Mucosa of stomach (tissue), 1 donor: ENCODE results near the gene ANP32A.

Experiments
- H3K27me3 ChIP-seq: one replicate; pipeline ENCODE4 v1.7.0; 2013; ENCODE audit warnings: mild to moderate bottlenecking, low read length; ENCODE audit not compliant: control insufficient read depth, insufficient read depth
- H3K36me3 ChIP-seq: one replicate; pipeline ENCODE4 v1.7.0; 2013; ENCODE audit warnings: low read length; ENCODE audit not compliant: control insufficient read depth, insufficient read depth
- H3K4me1 ChIP-seq: one replicate; pipeline ENCODE4 v1.7.0; 2013; ENCODE audit warnings: mild to moderate bottlenecking, low read length; ENCODE audit not compliant: control insufficient read depth, insufficient read depth
- H3K4me3 ChIP-seq: one replicate; pipeline ENCODE4 v1.7.0; 2013; ENCODE audit warnings: low read length
- H3K9ac ChIP-seq: one replicate; pipeline ENCODE4 v1.7.0; 2013; ENCODE audit warnings: mild to moderate bottlenecking, low read length, moderate library complexity
- H3K9me3 ChIP-seq: one replicate; pipeline ENCODE4 v1.7.0; 2013; ENCODE audit warnings: mild to moderate bottlenecking, low read length, moderate library complexity; ENCODE audit not compliant: control insufficient read depth
- donor health status: Pancreatic carcinoma.

Gene ANP32A

GRCh38 chr15:68794307-68794706 lies 26.4 kb downstream of the ANP32A start:
- H3K9me3 ChIP-seq: no peaks in the 10 kb centered on the region
- H3K27me3 ChIP-seq: no peaks in the 10 kb centered on the region
- no peaks in the 10 kb centered on the region for H3K36me3 ChIP-seq
- H3K4me3 ChIP-seq: no peak overlapping the region
- no peak overlapping the region for H3K9ac ChIP-seq
- peaks cover 85% of the 10 kb centered on the region for H3K4me1 ChIP-seq

GRCh38 chr15:68793776-68794175 lies 26.9 kb downstream of the ANP32A start:
- peaks cover 90% of the 10 kb centered on the region for H3K4me1 ChIP-seq
- H3K9me3 ChIP-seq: no peaks in the 10 kb centered on the region
- no peak overlapping the region for H3K9ac ChIP-seq
- H3K4me3 ChIP-seq: no peak overlapping the region
- H3K27me3 ChIP-seq: no peaks in the 10 kb centered on the region
- no peaks in the 10 kb centered on the region for H3K36me3 ChIP-seq

DNA sequence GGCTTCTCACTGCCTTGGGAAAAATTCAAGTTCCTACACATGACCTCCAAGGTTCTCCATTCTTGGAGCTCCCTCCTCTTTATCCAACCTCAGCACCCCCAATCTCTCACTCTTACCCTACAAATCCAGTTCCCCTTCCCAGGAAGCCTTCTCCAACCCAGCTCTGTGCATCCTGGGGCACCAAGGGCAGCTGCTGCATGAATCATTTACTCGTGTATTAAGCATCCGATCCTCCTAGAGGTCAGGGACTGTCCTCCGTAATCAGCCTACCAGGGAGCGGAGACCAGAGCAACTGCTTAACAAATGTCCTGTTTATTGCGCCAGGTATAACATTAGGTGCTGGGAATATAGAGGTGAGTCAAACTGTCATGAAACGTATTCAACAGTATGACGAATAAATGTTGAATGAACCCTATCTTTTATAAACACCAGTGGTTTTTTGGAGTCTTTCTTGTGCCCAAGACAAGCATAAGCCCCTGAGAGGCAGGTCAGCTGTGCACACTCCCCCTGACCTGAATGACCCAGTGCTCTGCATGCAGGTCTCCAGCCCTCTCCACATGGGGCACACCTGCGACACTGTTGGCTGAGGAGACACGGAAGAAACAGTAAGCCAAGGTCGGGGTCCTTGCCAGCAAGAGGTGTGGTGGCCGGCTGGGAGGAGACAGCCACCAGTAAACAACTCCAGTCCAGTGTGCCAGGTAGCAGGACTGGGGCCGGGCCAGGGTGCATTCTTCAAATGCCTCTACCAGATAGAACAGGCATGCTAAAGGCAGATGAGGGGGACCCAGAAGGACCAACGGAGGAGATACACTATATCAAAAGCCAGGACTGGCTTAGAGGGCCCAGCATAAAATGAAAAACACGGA lies 27.6 kb downstream of the ANP32A start:
- H3K4me1 ChIP-seq: peaks cover 91% of the 10 kb centered on the region
- H3K27me3 ChIP-seq: no peaks in the 10 kb centered on the region
- H3K9me3 ChIP-seq: no peaks in the 10 kb centered on the region
- no peak overlapping the region for H3K9ac ChIP-seq
- H3K4me3 ChIP-seq: no peak overlapping the region
- H3K36me3 ChIP-seq: no peaks in the 10 kb centered on the region

GRCh38 chr15:68791431-68792283 lies 29.0 kb downstream of the ANP32A start:
- Histone ChIP-seq H3K27me3 (no peaks in the 10 kb centered on the region), H3K36me3 (no peaks in the 10 kb centered on the region), H3K4me1 (peaks cover 96% of the 10 kb centered on the region), H3K9ac (no peak overlapping the region), H3K9me3 (no peaks in the 10 kb centered on the region), H3K4me3 (no peak overlapping the region)

DNA sequence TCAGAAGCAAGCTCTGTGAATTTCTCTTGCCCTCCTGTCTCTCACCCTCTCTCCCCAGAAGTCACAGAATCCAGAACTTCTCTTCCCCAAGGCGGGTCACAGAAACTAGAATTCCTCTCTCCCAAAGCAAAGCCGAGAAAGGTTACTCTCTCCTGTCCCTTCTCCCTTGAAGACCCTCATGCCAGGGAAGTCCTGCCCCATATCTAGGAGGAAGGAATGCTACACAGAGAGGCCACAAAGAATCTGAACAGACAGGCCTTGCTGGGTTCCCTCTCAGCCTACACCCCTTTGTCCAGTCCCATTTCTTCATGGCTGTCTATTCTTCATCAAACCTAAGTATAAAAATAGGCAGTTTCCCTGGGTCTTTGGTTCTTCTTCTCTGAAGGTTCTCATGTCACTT lies 29.8 kb downstream of the ANP32A start:
- H3K27me3 ChIP-seq: no peaks in the 10 kb centered on the region
- no peak overlapping the region for H3K9ac ChIP-seq
- peaks cover 95% of the 10 kb centered on the region for H3K4me1 ChIP-seq

DNA sequence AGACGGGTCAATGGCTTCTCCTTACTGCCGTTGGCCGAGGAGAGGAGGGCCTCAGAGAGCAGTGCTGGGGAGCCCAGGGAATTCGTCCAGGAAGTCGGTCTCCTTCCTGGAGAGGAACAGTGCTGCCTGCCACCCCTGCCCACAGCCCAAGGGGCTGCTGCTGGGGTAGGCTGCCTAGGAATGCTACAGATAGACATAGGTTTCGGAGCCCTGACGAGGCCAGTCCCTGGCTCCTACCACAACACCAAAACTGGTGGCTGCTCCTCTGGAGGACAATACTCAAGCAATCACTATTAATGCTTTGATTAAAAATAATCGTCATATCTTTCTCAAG lies 30.5 kb downstream of the ANP32A start:
- Histone ChIP-seq H3K4me3 (peak overlapping the region; percentile 5), H3K27me3 (no peaks in the 10 kb centered on the region), H3K4me1 (peaks cover 95% of the 10 kb centered on the region), H3K9ac (no peak overlapping the region), H3K9me3 (no peaks in the 10 kb centered on the region), H3K36me3 (no peaks in the 10 kb centered on the region)

More for the DNA sequence above, 29.8 kb downstream of the ANP32A start:
- Histone ChIP-seq H3K9me3 (no peaks in the 10 kb centered on the region), H3K4me3 (no peak overlapping the region), H3K36me3 (no peaks in the 10 kb centered on the region)

DNA sequence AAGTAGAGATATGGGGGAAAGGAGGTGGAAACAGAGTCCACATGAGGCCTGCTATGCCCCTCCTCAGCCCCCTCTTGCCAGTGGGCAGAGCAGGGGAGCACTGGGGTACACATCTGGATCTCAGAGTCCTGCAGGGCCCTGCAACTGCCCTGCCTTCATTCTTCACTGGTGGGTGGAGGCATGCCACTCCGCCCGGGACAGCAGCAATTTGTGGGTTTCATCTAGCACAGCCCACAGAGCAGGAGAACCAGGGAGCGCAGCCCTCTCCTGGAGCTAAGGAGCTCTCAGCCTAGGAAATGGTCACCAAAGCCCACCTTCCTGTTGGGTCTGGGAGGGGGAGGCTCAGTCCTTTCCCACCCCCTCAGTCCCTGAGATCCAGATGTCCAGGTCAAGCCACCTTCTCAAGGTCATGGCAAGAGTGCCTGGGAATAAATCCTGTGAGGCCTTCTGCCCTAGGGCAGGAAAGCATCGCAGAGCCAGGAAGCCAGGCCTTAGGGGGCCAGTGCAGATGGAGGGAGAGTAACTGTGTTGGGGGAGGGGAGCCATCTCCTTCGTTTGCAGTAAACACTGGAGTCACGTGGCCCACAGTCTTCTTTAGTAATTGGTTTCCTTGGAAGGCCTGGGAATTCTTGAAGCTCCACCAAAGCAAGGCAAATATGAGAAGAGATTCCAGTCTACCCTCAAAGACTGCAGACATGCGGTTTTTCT lies 31.0 kb downstream of the ANP32A start:
- Histone ChIP-seq H3K4me1 (peaks cover 95% of the 10 kb centered on the region), H3K9me3 (no peaks in the 10 kb centered on the region), H3K4me3 (peak overlapping the region; percentile 5), H3K27me3 (no peaks in the 10 kb centered on the region), H3K36me3 (no peaks in the 10 kb centered on the region), H3K9ac (peak overlapping the region; percentile 3)

DNA sequence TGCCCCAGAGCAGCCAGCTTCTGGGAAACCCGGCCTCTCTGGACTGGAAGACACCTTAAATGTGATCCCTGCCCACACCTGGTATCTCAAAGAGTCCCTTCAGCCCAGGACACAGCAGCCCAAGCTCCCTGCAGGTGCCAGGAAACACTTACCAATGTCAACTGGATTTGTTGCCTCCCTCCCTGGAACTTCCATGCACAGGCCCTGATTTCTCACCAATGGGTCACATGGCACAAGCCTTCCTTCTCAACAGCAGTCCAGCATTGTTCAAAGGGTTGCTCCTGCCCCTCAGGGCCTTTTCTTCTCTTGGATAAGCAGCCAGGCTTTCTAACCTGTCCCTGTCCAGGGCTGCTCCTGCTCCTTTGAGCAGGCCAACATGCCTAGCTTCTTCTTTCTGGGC lies 31.6 kb downstream of the ANP32A start:
- no peaks in the 10 kb centered on the region for H3K9me3 ChIP-seq
- H3K36me3 ChIP-seq: no peaks in the 10 kb centered on the region
- H3K27me3 ChIP-seq: no peaks in the 10 kb centered on the region
- no peak overlapping the region for H3K4me3 ChIP-seq
- H3K4me1 ChIP-seq: peaks cover 95% of the 10 kb centered on the region
- H3K9ac ChIP-seq: peak overlapping the region; percentile 3

DNA sequence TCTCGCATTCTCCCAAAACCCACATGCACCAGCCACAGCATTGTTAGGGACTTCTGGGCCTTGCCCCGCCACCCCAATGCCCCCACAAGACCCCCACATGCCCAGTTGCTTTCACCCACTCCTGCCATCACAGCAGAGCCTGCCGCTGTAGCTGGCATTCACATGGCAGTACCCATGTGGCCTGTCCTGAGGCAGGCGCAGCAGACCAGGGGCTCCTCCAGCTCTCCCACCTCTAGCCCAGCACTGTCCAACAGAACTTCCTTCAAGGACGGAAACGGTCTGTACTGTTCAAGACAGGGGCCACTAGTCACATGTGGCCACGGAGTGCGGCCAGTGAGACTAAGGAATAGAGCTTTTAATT lies 32.5 kb downstream of the ANP32A start:
- Histone ChIP-seq H3K27me3 (no peaks in the 10 kb centered on the region), H3K36me3 (no peaks in the 10 kb centered on the region), H3K4me3 (no peak overlapping the region)

DNA sequence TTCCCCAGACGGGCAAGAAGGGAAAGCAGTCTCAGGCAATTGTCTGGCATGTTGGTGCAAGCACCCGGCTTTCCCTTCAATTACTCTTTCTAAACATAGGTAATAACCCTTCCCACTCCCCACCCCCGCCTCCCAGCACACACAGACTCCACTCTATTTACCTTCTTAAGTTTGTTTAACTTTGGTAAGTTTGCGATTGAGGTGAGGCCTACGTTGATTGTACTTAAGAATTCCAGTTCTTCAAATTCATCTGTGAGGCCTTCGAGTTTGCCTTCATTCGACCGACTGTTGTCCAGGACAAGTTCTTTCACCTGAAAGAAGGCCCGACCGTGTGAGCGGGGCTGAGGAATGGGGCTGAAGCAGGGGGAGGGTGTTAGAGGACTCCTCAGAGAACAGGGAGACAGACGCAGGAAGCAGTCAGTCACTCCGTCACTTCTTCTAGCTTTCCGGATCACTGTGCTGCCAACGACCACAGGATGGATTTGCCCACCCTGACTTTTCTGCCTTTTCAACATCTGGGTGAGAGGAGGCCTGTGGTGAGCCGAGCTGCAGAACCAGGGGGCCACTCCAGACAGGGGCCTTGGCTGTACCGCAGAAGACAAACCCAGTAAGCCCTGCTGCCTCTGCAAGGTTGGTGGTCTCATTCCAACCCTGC lies 33.0 kb downstream of the ANP32A start:
- Histone ChIP-seq H3K9ac (peak overlapping the region; percentile 61), H3K36me3 (peaks cover 3% of the 10 kb centered on the region), H3K4me3 (no peak overlapping the region), H3K4me1 (peaks cover 84% of the 10 kb centered on the region), H3K9me3 (no peaks in the 10 kb centered on the region), H3K27me3 (no peaks in the 10 kb centered on the region)

More for the DNA sequence above, 32.5 kb downstream of the ANP32A start:
- H3K9ac ChIP-seq: peak overlapping the region; percentile 61
- peaks cover 90% of the 10 kb centered on the region for H3K4me1 ChIP-seq
- H3K9me3 ChIP-seq: no peaks in the 10 kb centered on the region

DNA sequence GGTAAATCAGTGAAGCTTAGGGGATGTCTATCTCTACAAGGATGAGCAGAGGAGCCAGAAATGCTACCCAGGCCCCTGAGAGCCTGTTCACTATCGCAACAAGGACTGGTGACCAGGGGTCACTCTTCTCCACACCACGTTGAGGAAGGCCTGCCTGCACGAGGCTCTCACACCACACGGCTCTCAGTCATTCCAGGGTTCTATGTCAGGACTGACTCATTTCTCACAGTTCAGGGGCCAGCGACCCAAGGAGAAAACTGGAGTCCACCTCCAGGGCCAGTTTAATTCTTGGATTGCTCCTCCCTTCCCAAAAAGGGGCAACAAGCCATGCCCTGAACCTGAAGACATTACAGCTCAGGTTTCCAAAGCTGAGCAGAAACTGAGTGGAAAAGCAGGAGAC lies 33.9 kb downstream of the ANP32A start:
- H3K9me3 ChIP-seq: no peaks in the 10 kb centered on the region
- H3K27me3 ChIP-seq: no peaks in the 10 kb centered on the region
- peaks cover 75% of the 10 kb centered on the region for H3K4me1 ChIP-seq
- peaks cover 11% of the 10 kb centered on the region for H3K36me3 ChIP-seq
- H3K4me3 ChIP-seq: no peak overlapping the region
- H3K9ac ChIP-seq: no peak overlapping the region
